NB4 (cell line): ENCODE results near the gene CUX1.

ENCODE experiments used
- POLR2A ChIP-seq: IDR thresholded peaks from 2 replicates; pipeline ENCODE4 v1.6.1; 2011; ENCODE audit warnings: mild to moderate bottlenecking; ENCODE audit not compliant: insufficient read length; ENCODE audit errors: extremely low read depth
- TF ChIP-seq, protein P1 (sequence below): IDR thresholded peaks from one replicate; pipeline ENCODE4 v1.5.1; 2012; ENCODE audit warnings: low read depth, low read length

- TF ChIP-seq, protein P1, sequence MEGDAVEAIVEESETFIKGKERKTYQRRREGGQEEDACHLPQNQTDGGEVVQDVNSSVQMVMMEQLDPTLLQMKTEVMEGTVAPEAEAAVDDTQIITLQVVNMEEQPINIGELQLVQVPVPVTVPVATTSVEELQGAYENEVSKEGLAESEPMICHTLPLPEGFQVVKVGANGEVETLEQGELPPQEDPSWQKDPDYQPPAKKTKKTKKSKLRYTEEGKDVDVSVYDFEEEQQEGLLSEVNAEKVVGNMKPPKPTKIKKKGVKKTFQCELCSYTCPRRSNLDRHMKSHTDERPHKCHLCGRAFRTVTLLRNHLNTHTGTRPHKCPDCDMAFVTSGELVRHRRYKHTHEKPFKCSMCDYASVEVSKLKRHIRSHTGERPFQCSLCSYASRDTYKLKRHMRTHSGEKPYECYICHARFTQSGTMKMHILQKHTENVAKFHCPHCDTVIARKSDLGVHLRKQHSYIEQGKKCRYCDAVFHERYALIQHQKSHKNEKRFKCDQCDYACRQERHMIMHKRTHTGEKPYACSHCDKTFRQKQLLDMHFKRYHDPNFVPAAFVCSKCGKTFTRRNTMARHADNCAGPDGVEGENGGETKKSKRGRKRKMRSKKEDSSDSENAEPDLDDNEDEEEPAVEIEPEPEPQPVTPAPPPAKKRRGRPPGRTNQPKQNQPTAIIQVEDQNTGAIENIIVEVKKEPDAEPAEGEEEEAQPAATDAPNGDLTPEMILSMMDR, result no peak
- no peak for TF ChIP-seq POLR2A
These were observed 38.2 kb upstream of the CUX1 start for GRCh38 chr7:101779267-101779666.
